OCI-LY7 (cell line): Measurements from ENCODE around the gene EPN1. TPM values are rescaled to one million over a fixed set of nuclear protein-coding genes. Genes with fewer than 3 reads are reported as not detected.

Experiments
- BruUV-seq: library from RNA; stranded (reverse); fragments of 400-500 nt; replicated peaks from 2 replicates; lab custom pipeline; 2021; lab: Mats Ljungman, UMichigan
- CTCF ChIA-PET: fragments of 300-600 bp; sonication (Branson Sonifier 250); formaldehyde crosslinking; loops from one replicate; lab custom pipeline; 2022; ENCODE audit warnings: antibody characterized with exemption; ENCODE audit not compliant: unreplicated experiment; lab: Charles Lee
- POLR2A ChIA-PET: fragments of 300-600 bp; sonication (Branson Sonifier 250); formaldehyde crosslinking; loops from one replicate; lab custom pipeline; 2022; ENCODE audit warnings: antibody characterized with exemption; lab: Charles Lee
- DNase-seq: peaks from one replicate; pipeline ENCODE4 v3.0.0-alpha.2; 2015; ENCODE audit warnings: low spot score
- H2AFZ ChIP-seq: fragments of 200-600 bp; sonication (generic), shearing (Covaris generic); 2 replicates; pipeline ENCODE4 v1.6.1; 2014; ENCODE audit warnings: mild to moderate bottlenecking, antibody characterized with exemption, low read length, moderate library complexity
- H3K27ac ChIP-seq: fragments of 200-600 bp; sonication (generic); 2 replicates; pipeline ENCODE4 v1.5.1; 2014; ENCODE audit warnings: mixed run types, low read depth, mild to moderate bottlenecking, moderate library complexity, low read length, inconsistent platforms; ENCODE audit not compliant: poor library complexity, severe bottlenecking
- H3K36me3 ChIP-seq: fragments of 200-600 bp; sonication (generic); 2 replicates; pipeline ENCODE4 v1.6.1; 2014; ENCODE audit warnings: mild to moderate bottlenecking, antibody characterized with exemption, low read length, moderate library complexity, mixed read lengths; ENCODE audit not compliant: insufficient read depth
- H3K4me1 ChIP-seq: fragments of 200-600 bp; sonication (generic); 2 replicates; pipeline ENCODE4 v1.5.1; 2014; ENCODE audit warnings: mild to moderate bottlenecking, low read length; ENCODE audit not compliant: insufficient read depth, poor library complexity, severe bottlenecking
- H3K4me2 ChIP-seq: fragments of 200-600 bp; sonication (generic); 2 replicates; pipeline ENCODE4 v1.6.1; 2014; ENCODE audit warnings: mild to moderate bottlenecking, low read length
- H3K4me3 ChIP-seq: fragments of 200-600 bp; sonication (generic); 2 replicates; pipeline ENCODE4 v1.5.1; 2014; ENCODE audit warnings: mild to moderate bottlenecking, low read depth, low read length; ENCODE audit not compliant: poor library complexity, severe bottlenecking
- H3K79me2 ChIP-seq: fragments of 200-600 bp; sonication (generic); 2 replicates; pipeline ENCODE4 v1.6.1; 2016; ENCODE audit warnings: low read depth, mild to moderate bottlenecking, low read length, moderate library complexity, mixed read lengths; ENCODE audit not compliant: insufficient read depth
- H3K9me2 ChIP-seq: fragments of 200-600 bp; sonication (generic); 2 replicates; pipeline ENCODE4 v1.6.1; 2016; ENCODE audit warnings: mild to moderate bottlenecking, low read length, mixed read lengths; ENCODE audit not compliant: insufficient read depth
- H3K9me3 ChIP-seq: fragments of 200-600 bp; sonication (generic); 2 replicates; pipeline ENCODE4 v1.6.1; 2014; ENCODE audit warnings: mild to moderate bottlenecking, mixed run types, low read length, mixed read lengths
- H4K20me1 ChIP-seq: fragments of 200-600 bp; sonication (generic); 2 replicates; pipeline ENCODE4 v1.6.1; 2014; ENCODE audit warnings: mild to moderate bottlenecking, antibody characterized with exemption, low read length, moderate library complexity, mixed read lengths; ENCODE audit not compliant: insufficient read depth
- CTCF ChIP-seq: fragments of 200-600 bp; sonication (generic); conservative IDR thresholded peaks from 2 replicates; pipeline ENCODE4 v1.5.1; 2014; ENCODE audit warnings: mild to moderate bottlenecking, antibody characterized with exemption, low read length, moderate library complexity, mixed read lengths
- EZH2phosphoT487 ChIP-seq: fragments of 200-600 bp; sonication (generic); IDR thresholded peaks from 2 replicates; pipeline ENCODE4 v1.6.1; 2018; ENCODE audit warnings: low read depth, borderline replicate concordance, mild to moderate bottlenecking, mixed run types, antibody characterized with exemption, low read length, moderate library complexity, mixed read lengths
- intact Hi-C: fragments of 100-400 bp; cut with micrococcal nuclease; formaldehyde crosslinking; loops from one replicate; pipeline ENCODE4 v1.10.0; 2022; ENCODE audit not compliant: unreplicated experiment
- total RNA-seq, 2 experiments: library from RNA; depleted of rRNA in 1 of 2; stranded (reverse); fragments of >200 nt in 1 of 2; shearing (Covaris generic) in 1 of 2; gene quantifications; 2 replicates each; pipeline ENCODE4 v1.2.3, GENCODE V29; 2014 to 2022

Gene EPN1
- total RNA-seq, 2 experiments from 2014 or later: 40.5 to 120 TPM

GRCh38 chr19:55640577-55641425 is 34.2 kb upstream of the EPN1 start, which contains the start of gene ZNF580:
TSS of gene ZNF580 (plus strand) at chr19:55641002. CDS start at chr19:55642509, 1,507 bp downstream.
- BruUV-seq: no TSS peak
- no peaks in the 10 kb centered on the region for H3K9me3 ChIP-seq
- peak within 1 kb of the TSS; percentile 86 for H3K27ac ChIP-seq
- H3K4me1 ChIP-seq: peaks cover 60% of the 10 kb centered on the region
- no peaks in the 10 kb centered on the region for H3K9me2 ChIP-seq
- DNase-seq: peak; percentile 75
- TF ChIP-seq EZH2phosphoT487 (no peak), CTCF (no peak)
- ChIA-PET POLR2A (no interaction called here), CTCF (interaction anchor here (0.6 kb wide), 1 partner anchor 12 kb away, joined by 4 read pairs; no protein-coding TSS in a partner anchor)
- peaks cover 54% of the 10 kb centered on the region for H3K79me2 ChIP-seq
- intact Hi-C loops: loop anchor here (5.0 kb wide), 1 partner anchor 502 kb away; the partner anchor contains the start of gene ZNF444
- H3K36me3 ChIP-seq: peaks cover 28% of the 10 kb centered on the region
- H4K20me1 ChIP-seq: no peaks in the 10 kb centered on the region
- H2AFZ ChIP-seq: no peak within 1 kb of the TSS
- H3K4me3 ChIP-seq: peak within 1 kb of the TSS; percentile 98
- H3K4me2 ChIP-seq: peak within 1 kb of the TSS; percentile 89

- intact Hi-C loops: loop anchor here (5.0 kb wide), 1 partner anchor 501 kb away; the partner anchor contains the start of gene ZNF444
- POLR2A ChIA-PET: no interaction called here
- Histone ChIP-seq H3K9me2 (no peaks in the 10 kb centered on the region), H2AFZ (no peak overlapping the region), H3K4me3 (peak overlapping the region; percentile 98), H4K20me1 (no peaks in the 10 kb centered on the region), H3K9me3 (no peaks in the 10 kb centered on the region), H3K36me3 (peaks cover 35% of the 10 kb centered on the region), H3K79me2 (peaks cover 52% of the 10 kb centered on the region), H3K27ac (peak overlapping the region; percentile 86), H3K4me1 (peaks cover 60% of the 10 kb centered on the region), H3K4me2 (peak overlapping the region; percentile 89)
- no TSS peak for BruUV-seq
- CTCF ChIA-PET: no interaction called here
- TF ChIP-seq CTCF: no peak
- TF ChIP-seq EZH2phosphoT487: no peak
- DNase-seq: peak; percentile 47
Observed at GRCh38 chr19:55641426-55642152, 33.4 kb upstream of the EPN1 start.
